Measurements from ENCODE around the gene DLG3. TPM values are rescaled to one million over a fixed set of nuclear protein-coding genes. Genes with fewer than 3 reads are reported as not detected.

The DLG3 gene
- total and polyA plus RNA-seq, 2 of the 8 experiments (the other 6 are each of a cell fraction or from before 2014, with no cell fraction given), result 29.2 to 63.8 TPM

GRCh38 chrX:70449457-70449966 lies 4.9 kb downstream of the DLG3 start:
- H2BK120ac ChIP-seq (replicated peaks; ENCODE audit: low read depth, low read length), result no peak overlapping the region
- POLR2A ChIA-PET (ENCODE audit: partially characterized antibody), result interaction anchor here (1.0 kb wide), 1 partner anchor 24 kb away, joined by 3 read pairs; no protein-coding TSS in a partner anchor
- no peak overlapping the region for H2AFZ ChIP-seq (ENCODE audit: low read length)
- H2BK15ac ChIP-seq (ENCODE audit: low read length), result no peak overlapping the region
- H3K27ac ChIP-seq (ENCODE audit: low read depth, low read length), result no peak overlapping the region
- no peak overlapping the region for H2AK5ac ChIP-seq (ENCODE audit: low read depth, low read length)
- H2BK20ac ChIP-seq (ENCODE audit: low read length), result no peak overlapping the region
- no peaks in the 10 kb centered on the region for H3K9me3 ChIP-seq (ENCODE audit: insufficient read depth in 2 of 2, low read depth in 1 of 2, low read length in 1 of 2)
- H3K23me2 ChIP-seq (ENCODE audit: low read depth, low read length), result peaks cover 1% of the 10 kb centered on the region; the same call in 1 of the 2 replicates
- H3K9ac ChIP-seq (replicated peaks in 1 of 4; ENCODE audit: extremely low read depth in 1 of 4, low read depth in 3 of 4, low read length in 3 of 4), result no peak overlapping the region
- CTCF ChIA-PET (ENCODE audit: partially characterized antibody), result interaction anchor here (0.6 kb wide), 1 partner anchor 51 kb away, joined by 3 read pairs; no protein-coding TSS in a partner anchor
- H4K20me1 ChIP-seq (replicated peaks in 1 of 2; ENCODE audit: control insufficient read depth in 1 of 2, insufficient read depth in 2 of 2, low read length in 2 of 2), result no peaks in the 10 kb centered on the region
- H3K79me2 ChIP-seq (ENCODE audit: control insufficient read depth in 1 of 2, insufficient read depth in 2 of 2, low read length in 2 of 2), result no peaks in the 10 kb centered on the region
- H3K56ac ChIP-seq (replicated peaks; ENCODE audit: insufficient read length, low read depth, low read length), result no peak overlapping the region
- H3K36me3 ChIP-seq (ENCODE audit: control insufficient read depth in 2 of 4, insufficient read depth in 4 of 4, low read length in 3 of 4), result no peaks in the 10 kb centered on the region
- peaks cover 0 to 14% (median 3%) of the 10 kb centered on the region in 4 experiments; a peak in 6 of 7 replicates for H3K4me1 ChIP-seq (replicated peaks in 1 of 4; ENCODE audit: control insufficient read depth in 3 of 4, insufficient read depth in 4 of 4, low read length in 3 of 4)
- TF ChIP-seq POU5F1 (IDR thresholded peaks at IDR 0.05; ENCODE audit: low read depth, low read length), result no peak
- TF ChIP-seq TAF7 (optimal IDR thresholded peaks at IDR 0.05; ENCODE audit: borderline replicate concordance, low read depth, low read length), result no peak
- TF ChIP-seq KDM1A (IDR thresholded peaks at IDR 0.05; ENCODE audit: borderline replicate concordance, low read length), result no peak
- no peak for TF ChIP-seq EZH2 (IDR thresholded peaks at IDR 0.05; ENCODE audit: low read depth, low read length, severe bottlenecking)
- no peak for TF ChIP-seq GABPA (IDR thresholded peaks at IDR 0.05; ENCODE audit: borderline replicate concordance, insufficient read depth, low read length)
- TF ChIP-seq SIX5 (IDR thresholded peaks at IDR 0.05; ENCODE audit: low read depth, low read length), result no peak
- no peak for TF ChIP-seq HDAC2 (IDR thresholded peaks at IDR 0.05; ENCODE audit: borderline replicate concordance in 1 of 2, low read depth in 2 of 2, low read length in 2 of 2)
- H3K18ac ChIP-seq (ENCODE audit: extremely low read depth, low read length), result no peak overlapping the region
- no peak for DNase-seq (ENCODE audit: low read depth in 1 of 2, low spot score in 2 of 2)
- H3K4ac ChIP-seq (replicated peaks; ENCODE audit: insufficient read length, low read depth, low read length), result no peak overlapping the region
- WGBS, 2 experiments (ENCODE audit: extremely low coverage in 1 of 2, insufficient coverage in 1 of 2, insufficient read length in 1 of 2, insufficient replicate concordance in 2 of 2, low coverage in 1 of 2, low lambda C conversion rate in 2 of 2, missing lambda C conversion rate in 1 of 2), result no CpG with 5 or more reads among the region's 14 CpGs
- peaks cover 0 to 12% (median 10%) of the 10 kb centered on the region in 4 experiments; a peak in 4 of 7 replicates for H3K27me3 ChIP-seq (replicated peaks in 1 of 4; ENCODE audit: control insufficient read depth in 3 of 4, extremely low read depth in 1 of 4, insufficient read depth in 3 of 4, low read length in 3 of 4)
- no peak for FAIRE-seq
- no peak overlapping the region for H4K91ac ChIP-seq (replicated peaks; ENCODE audit: insufficient read length, low read length)
- no peak overlapping the region for H3K23ac ChIP-seq (ENCODE audit: insufficient read length)
- H3K14ac ChIP-seq (ENCODE audit: insufficient read length), result no peak overlapping the region
- H4K5ac ChIP-seq (ENCODE audit: insufficient read length, low read depth, low read length), result no peak overlapping the region
- no peak overlapping the region for H3K4me2 ChIP-seq (ENCODE audit: insufficient read depth in 1 of 2, low read depth in 2 of 2, low read length in 2 of 2)
- H3K4me3 ChIP-seq (ENCODE audit: extremely low read depth in 1 of 4, insufficient read depth in 2 of 4, low read depth in 3 of 4, low read length in 4 of 4), result no peak overlapping the region
- no peaks in the 10 kb centered on the region for H3K79me1 ChIP-seq (ENCODE audit: low read depth, low read length)
- no peak overlapping the region for H2BK12ac ChIP-seq (ENCODE audit: low read depth, low read length)
- no peak overlapping the region for H4K8ac ChIP-seq (ENCODE audit: extremely low read depth, insufficient read depth, low read length)
- H2BK5ac ChIP-seq (ENCODE audit: low read depth, low read length), result no peak overlapping the region
